Measurements from ENCODE around the gene RGS7. TPM values are rescaled to one million over a fixed set of nuclear protein-coding genes. Genes with fewer than 3 reads are reported as not detected.
"Not testable (repeated sequence)": the region's sequence is repeated elsewhere in the genome, so short reads cannot be mapped to it uniquely, and the experiment has no call there.

Gene RGS7
- total and polyA plus RNA-seq, 2 of the 4 experiments (the other 2 are of a cell fraction): 0.58 to 0.72 TPM

DNA sequence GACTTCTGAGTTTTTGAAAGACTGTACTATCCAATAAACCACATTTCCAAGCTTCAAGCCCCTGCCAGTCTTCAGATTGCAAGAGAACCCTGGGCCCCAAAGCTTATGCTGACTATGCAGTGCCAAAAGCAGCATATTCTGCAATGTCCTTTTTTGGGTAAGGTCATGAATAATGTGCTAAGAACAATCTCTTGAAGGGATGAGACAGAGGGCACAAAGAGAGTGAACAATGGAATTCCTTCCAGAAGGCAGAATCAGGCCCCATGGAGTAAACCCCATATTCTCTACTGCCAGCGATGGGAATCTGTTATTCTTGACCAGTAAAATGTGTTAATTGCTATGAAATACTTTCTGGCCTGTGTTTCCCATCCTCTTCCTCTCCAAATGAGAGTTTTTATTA, 190.4 kb downstream of the RGS7 start:
- Histone ChIP-seq H2AK9ac (replicated peaks; ENCODE audit: low read depth, low read length, poor library complexity) (no peak overlapping the region), H3K79me1 (ENCODE audit: low read depth in 1 of 2, low read length in 2 of 2) (no peaks in the 10 kb centered on the region), H2BK120ac (ENCODE audit: low read depth, low read length) (no peak overlapping the region), H4K8ac (ENCODE audit: low read depth in 2 of 2, low read length in 2 of 2) (no peak overlapping the region), H4K5ac (ENCODE audit: low read depth, low read length) (no peak overlapping the region), H3K36me3 (ENCODE audit: control insufficient read depth, insufficient read depth, low read length) (no peaks in the 10 kb centered on the region), H3K27ac (ENCODE audit: insufficient read depth, low read length) (no peak overlapping the region), H4K20me1 (ENCODE audit: insufficient read depth, low read length) (no peaks in the 10 kb centered on the region), H3K9ac (ENCODE audit: low read depth, low read length) (no peak overlapping the region), H3K4me1 (ENCODE audit: control insufficient read depth, insufficient read depth, low read length) (no peaks in the 10 kb centered on the region), H2BK15ac (ENCODE audit: low read depth, low read length) (no peak overlapping the region), H3K56ac (ENCODE audit: extremely low read depth, insufficient read depth, low read length) (no peak overlapping the region), H3K9me1 (ENCODE audit: insufficient read depth, low read length) (no peaks in the 10 kb centered on the region), H3K4ac (ENCODE audit: low read depth, low read length) (no peak overlapping the region), H3K23ac (ENCODE audit: low read depth, low read length) (no peak overlapping the region), H2BK20ac (ENCODE audit: low read depth, low read length) (no peak overlapping the region), H4K91ac (ENCODE audit: insufficient read depth, low read depth, low read length) (no peak overlapping the region), H2AK5ac (ENCODE audit: low read depth, low read length) (no peak overlapping the region), H2AFZ (replicated peaks; ENCODE audit: low read length, poor library complexity) (no peak overlapping the region), H3K14ac (replicated peaks; ENCODE audit: low read depth, low read length) (no peak overlapping the region), H3K9me3 (ENCODE audit: control insufficient read depth, insufficient read depth, low read length) (peaks cover 9% of the 10 kb centered on the region), H3K4me3 (ENCODE audit: insufficient read depth, low read depth, low read length) (no peak overlapping the region), H3K4me2 (ENCODE audit: low read depth, low read length) (no peak overlapping the region), H3K18ac (ENCODE audit: low read depth, low read length) (no peak overlapping the region), H3K27me3 (ENCODE audit: control insufficient read depth, insufficient read depth, low read length) (no peaks in the 10 kb centered on the region), H2BK5ac (ENCODE audit: low read depth, low read length, poor library complexity, severe bottlenecking) (no peak overlapping the region)
- POLR2A ChIA-PET (ENCODE audit: unreplicated experiment): no interaction called here
- CTCF ChIA-PET: no interaction called here
- ATAC-seq (ENCODE audit: low read depth) (no peak), DNase-seq (no peak)
- dilution Hi-C loops (cut with HindIII; ENCODE audit: low sequenced_read_pairs, unreplicated experiment): no loop called here
- no CpG with 5 or more reads among the region's 1 CpG for WGBS, 2 experiments (ENCODE audit: extremely low coverage in 2 of 2, insufficient read length in 1 of 2)
- in situ Hi-C loops (cut with MboI; ENCODE audit: low sequenced_read_pairs): no loop called here
- BruUV-seq (replicated peaks): no TSS peak
- intact Hi-C loops (cut with micrococcal nuclease): no loop called here
- TF ChIP-seq FOS (IDR thresholded peaks at IDR 0.05; ENCODE audit: low read depth, low read length): no peak
- TF ChIP-seq, protein P1, sequence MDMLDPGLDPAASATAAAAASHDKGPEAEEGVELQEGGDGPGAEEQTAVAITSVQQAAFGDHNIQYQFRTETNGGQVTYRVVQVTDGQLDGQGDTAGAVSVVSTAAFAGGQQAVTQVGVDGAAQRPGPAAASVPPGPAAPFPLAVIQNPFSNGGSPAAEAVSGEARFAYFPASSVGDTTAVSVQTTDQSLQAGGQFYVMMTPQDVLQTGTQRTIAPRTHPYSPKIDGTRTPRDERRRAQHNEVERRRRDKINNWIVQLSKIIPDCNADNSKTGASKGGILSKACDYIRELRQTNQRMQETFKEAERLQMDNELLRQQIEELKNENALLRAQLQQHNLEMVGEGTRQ (IDR thresholded peaks at IDR 0.05; ENCODE audit: low read depth, low read length): no peak
- TF ChIP-seq, protein P2, sequence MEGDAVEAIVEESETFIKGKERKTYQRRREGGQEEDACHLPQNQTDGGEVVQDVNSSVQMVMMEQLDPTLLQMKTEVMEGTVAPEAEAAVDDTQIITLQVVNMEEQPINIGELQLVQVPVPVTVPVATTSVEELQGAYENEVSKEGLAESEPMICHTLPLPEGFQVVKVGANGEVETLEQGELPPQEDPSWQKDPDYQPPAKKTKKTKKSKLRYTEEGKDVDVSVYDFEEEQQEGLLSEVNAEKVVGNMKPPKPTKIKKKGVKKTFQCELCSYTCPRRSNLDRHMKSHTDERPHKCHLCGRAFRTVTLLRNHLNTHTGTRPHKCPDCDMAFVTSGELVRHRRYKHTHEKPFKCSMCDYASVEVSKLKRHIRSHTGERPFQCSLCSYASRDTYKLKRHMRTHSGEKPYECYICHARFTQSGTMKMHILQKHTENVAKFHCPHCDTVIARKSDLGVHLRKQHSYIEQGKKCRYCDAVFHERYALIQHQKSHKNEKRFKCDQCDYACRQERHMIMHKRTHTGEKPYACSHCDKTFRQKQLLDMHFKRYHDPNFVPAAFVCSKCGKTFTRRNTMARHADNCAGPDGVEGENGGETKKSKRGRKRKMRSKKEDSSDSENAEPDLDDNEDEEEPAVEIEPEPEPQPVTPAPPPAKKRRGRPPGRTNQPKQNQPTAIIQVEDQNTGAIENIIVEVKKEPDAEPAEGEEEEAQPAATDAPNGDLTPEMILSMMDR (conservative IDR thresholded peaks at IDR 0.05; ENCODE audit: low read depth, low read length): no peak

DNA sequence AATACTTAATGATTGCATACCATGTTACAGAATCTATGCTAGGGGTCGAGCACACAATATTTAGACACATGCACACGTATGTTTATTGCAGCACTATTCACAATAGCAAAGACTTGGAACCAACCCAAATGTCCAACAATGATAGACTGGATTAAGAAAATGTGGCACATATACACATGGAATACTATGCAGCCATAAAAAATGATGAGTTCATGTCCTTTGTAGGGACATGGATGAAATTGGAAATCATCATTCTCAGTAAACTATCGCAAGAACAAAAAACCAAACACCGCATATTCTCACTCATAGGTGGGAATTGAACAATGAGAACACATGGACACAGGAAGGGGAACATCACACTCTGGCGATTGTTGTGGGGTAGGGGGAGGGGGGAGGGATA, 191.7 kb downstream of the RGS7 start:
- H3K27ac ChIP-seq (ENCODE audit: insufficient read depth, low read length); H3K4ac ChIP-seq (ENCODE audit: low read depth, low read length); H3K79me1 ChIP-seq (ENCODE audit: low read depth in 1 of 2, low read length in 2 of 2); H2AFZ ChIP-seq (replicated peaks; ENCODE audit: low read length, poor library complexity); H2AK5ac ChIP-seq (ENCODE audit: low read depth, low read length); H2BK120ac ChIP-seq (ENCODE audit: low read depth, low read length); H2BK15ac ChIP-seq (ENCODE audit: low read depth, low read length); H2BK5ac ChIP-seq (ENCODE audit: low read depth, low read length, poor library complexity, severe bottlenecking); H2BK20ac ChIP-seq (ENCODE audit: low read depth, low read length); H3K4me2 ChIP-seq (ENCODE audit: low read depth, low read length); H4K5ac ChIP-seq (ENCODE audit: low read depth, low read length); H3K23ac ChIP-seq (ENCODE audit: low read depth, low read length); DNase-seq; ATAC-seq (ENCODE audit: low read depth); in situ Hi-C loops (cut with MboI; ENCODE audit: low sequenced_read_pairs); H3K4me1 ChIP-seq (ENCODE audit: control insufficient read depth, insufficient read depth, low read length); H2AK9ac ChIP-seq (replicated peaks; ENCODE audit: low read depth, low read length, poor library complexity); H3K9me1 ChIP-seq (ENCODE audit: insufficient read depth, low read length); H3K27me3 ChIP-seq (ENCODE audit: control insufficient read depth, insufficient read depth, low read length); H3K36me3 ChIP-seq (ENCODE audit: control insufficient read depth, insufficient read depth, low read length); H3K56ac ChIP-seq (ENCODE audit: extremely low read depth, insufficient read depth, low read length); H3K9ac ChIP-seq (ENCODE audit: low read depth, low read length); BruUV-seq (replicated peaks); H4K8ac ChIP-seq (ENCODE audit: low read depth in 2 of 2, low read length in 2 of 2); POLR2A ChIA-PET (ENCODE audit: unreplicated experiment); intact Hi-C loops (cut with micrococcal nuclease); H4K20me1 ChIP-seq (ENCODE audit: insufficient read depth, low read length); H3K14ac ChIP-seq (replicated peaks; ENCODE audit: low read depth, low read length); dilution Hi-C loops (cut with HindIII; ENCODE audit: low sequenced_read_pairs, unreplicated experiment); H3K18ac ChIP-seq (ENCODE audit: low read depth, low read length); H3K9me3 ChIP-seq (ENCODE audit: control insufficient read depth, insufficient read depth, low read length); H4K91ac ChIP-seq (ENCODE audit: insufficient read depth, low read depth, low read length); CTCF ChIA-PET; H3K4me3 ChIP-seq (ENCODE audit: insufficient read depth, low read depth, low read length): not testable (repeated sequence)
- WGBS, 2 experiments (ENCODE audit: extremely low coverage in 2 of 2, insufficient read length in 1 of 2): no CpG with 5 or more reads among the region's 5 CpGs

All from IMR-90 (cell line).